SU-DHL-6 (cell line): ENCODE data around the gene PLEKHD1.

ENCODE experiments used
- H2AFZ ChIP-seq: fragments of 200-600 bp; sonication (generic); 2 replicates; pipeline ENCODE4 v1.6.1; 2014; ENCODE audit warnings: low read depth, mild to moderate bottlenecking, moderate library complexity, mixed read lengths, antibody characterized with exemption, low read length; ENCODE audit not compliant: severe bottlenecking
- H3F3A ChIP-seq: fragments of 200-600 bp; shearing (Covaris generic); 2 replicates; pipeline ENCODE4 v1.6.0; 2016; ENCODE audit warnings: antibody characterized with exemption, mild to moderate bottlenecking; ENCODE audit not compliant: insufficient read depth
- H3K27ac ChIP-seq: fragments of 200-600 bp; sonication (generic); 2 replicates; pipeline ENCODE4 v1.5.1; 2016; ENCODE audit warnings: low read depth, mild to moderate bottlenecking, low read length, moderate library complexity, mixed read lengths
- H3K27me3 ChIP-seq: fragments of 200-600 bp; sonication (generic), shearing (Covaris generic); 2 replicates; pipeline ENCODE4 v1.6.0; 2014; ENCODE audit warnings: mild to moderate bottlenecking, low read length
- H3K36me3 ChIP-seq: fragments of 200-600 bp; sonication (generic); 2 replicates; pipeline ENCODE4 v1.6.1; 2014; ENCODE audit warnings: mild to moderate bottlenecking, low read length, mixed read lengths
- H3K4me2 ChIP-seq: fragments of 300-600, 200-600 bp; shearing (Covaris generic), sonication (generic); 2 replicates; pipeline ENCODE4 v1.6.0; 2014; ENCODE audit warnings: low read length, low read depth, mild to moderate bottlenecking; ENCODE audit not compliant: poor library complexity, severe bottlenecking
- H3K4me3 ChIP-seq: fragments of 200-600 bp; sonication (generic); 2 replicates; pipeline ENCODE4 v1.5.1; 2014; ENCODE audit warnings: antibody characterized with exemption, low read length, mild to moderate bottlenecking, mixed read lengths; ENCODE audit not compliant: insufficient read depth, poor library complexity, severe bottlenecking
- H3K79me2 ChIP-seq: fragments of 200-600 bp; sonication (generic); 2 replicates; pipeline ENCODE4 v1.6.1; 2014; ENCODE audit warnings: mild to moderate bottlenecking, low read length, moderate library complexity; ENCODE audit not compliant: insufficient read depth
- H3K9ac ChIP-seq: fragments of 200-600 bp; sonication (generic); 2 replicates; pipeline ENCODE4 v1.7.0; 2014; ENCODE audit warnings: mild to moderate bottlenecking, low read length
- H3K9me2 ChIP-seq: fragments of 200-600 bp; sonication (generic); replicated peaks from 2 replicates; pipeline ENCODE4 v1.6.1; 2014; ENCODE audit warnings: low read length; ENCODE audit not compliant: insufficient read depth
- H3K9me3 ChIP-seq: fragments of 200-600 bp; sonication (generic); 2 replicates; pipeline ENCODE4 v1.6.1; 2014; ENCODE audit warnings: low read length, mixed read lengths; ENCODE audit not compliant: insufficient read depth
- H4K20me1 ChIP-seq: fragments of 200-600 bp; sonication (generic); 2 replicates; pipeline ENCODE4 v1.6.1; 2014; ENCODE audit warnings: low read depth, mild to moderate bottlenecking, antibody characterized with exemption, low read length, moderate library complexity, mixed read lengths
- CTCF ChIP-seq: fragments of 200-600 bp; sonication (generic); IDR thresholded peaks from one replicate; pipeline ENCODE4 v1.5.1; 2017; ENCODE audit warnings: antibody characterized with exemption, mild to moderate bottlenecking, low read length, moderate library complexity; ENCODE audit not compliant: insufficient read depth, poor library complexity, severe bottlenecking
- EZH2phosphoT487 ChIP-seq: fragments of 200-600 bp; sonication (generic), shearing (Covaris generic); conservative IDR thresholded peaks from 2 replicates; pipeline ENCODE4 v1.6.1; 2018; ENCODE audit warnings: mild to moderate bottlenecking, antibody characterized with exemption, low read length, moderate library complexity, mixed read lengths

Gene PLEKHD1

GRCh38 chr14:69443296-69443805 is 41.2 kb upstream of the PLEKHD1 start:
- no peaks in the 10 kb centered on the region for H3F3A ChIP-seq
- H3K27me3 ChIP-seq = no peaks in the 10 kb centered on the region
- H3K79me2 ChIP-seq = peaks cover 3% of the 10 kb centered on the region; the same call in 1 of the 2 replicates
- no peaks in the 10 kb centered on the region for H3K9me2 ChIP-seq
- H3K9ac ChIP-seq = no peak overlapping the region
- H3K4me2 ChIP-seq = no peak overlapping the region
- H3K27ac ChIP-seq = no peak overlapping the region
- H4K20me1 ChIP-seq = no peaks in the 10 kb centered on the region
- no peaks in the 10 kb centered on the region for H3K9me3 ChIP-seq
- no peak overlapping the region for H2AFZ ChIP-seq
- TF ChIP-seq CTCF (no peak), EZH2phosphoT487 (no peak)
- H3K36me3 ChIP-seq = no peaks in the 10 kb centered on the region
- no peak overlapping the region for H3K4me3 ChIP-seq

- Histone ChIP-seq H2AFZ (no peak overlapping the region), H3K9me3 (no peaks in the 10 kb centered on the region), H3K9me2 (no peaks in the 10 kb centered on the region), H3F3A (no peaks in the 10 kb centered on the region), H3K9ac (no peak overlapping the region), H3K27ac (no peak overlapping the region), H3K4me3 (no peak overlapping the region), H3K27me3 (no peaks in the 10 kb centered on the region), H3K36me3 (no peaks in the 10 kb centered on the region), H3K79me2 (no peaks in the 10 kb centered on the region), H4K20me1 (no peaks in the 10 kb centered on the region), H3K4me2 (no peak overlapping the region)
- no peak for TF ChIP-seq CTCF
- no peak for TF ChIP-seq EZH2phosphoT487
These were observed 35.3 kb upstream of the PLEKHD1 start for GRCh38 chr14:69449216-69449615.

- Histone ChIP-seq H3K9me2 (no peaks in the 10 kb centered on the region), H3K9ac (no peak overlapping the region), H3K36me3 (peaks cover 12% of the 10 kb centered on the region; the same call in 1 of the 2 replicates), H3K4me2 (no peak overlapping the region), H3K27ac (no peak overlapping the region), H3K79me2 (no peaks in the 10 kb centered on the region), H2AFZ (no peak overlapping the region), H3F3A (no peaks in the 10 kb centered on the region), H4K20me1 (no peaks in the 10 kb centered on the region), H3K9me3 (no peaks in the 10 kb centered on the region), H3K4me3 (no peak overlapping the region), H3K27me3 (no peaks in the 10 kb centered on the region)
- TF ChIP-seq EZH2phosphoT487 = no peak
- no peak for TF ChIP-seq CTCF
These were observed 32.6 kb upstream of the PLEKHD1 start for GRCh38 chr14:69451941-69452340.

GRCh38 chr14:69458350-69458749 is 26.2 kb upstream of the PLEKHD1 start:
- TF ChIP-seq EZH2phosphoT487 (no peak), CTCF (no peak)
- Histone ChIP-seq H3K9me2 (no peaks in the 10 kb centered on the region), H3K36me3 (peaks cover 17% of the 10 kb centered on the region), H3K4me3 (no peak overlapping the region), H3K79me2 (no peaks in the 10 kb centered on the region), H3K27ac (no peak overlapping the region), H3K9me3 (no peaks in the 10 kb centered on the region), H3K27me3 (no peaks in the 10 kb centered on the region), H3F3A (no peaks in the 10 kb centered on the region), H3K9ac (no peak overlapping the region), H2AFZ (no peak overlapping the region), H3K4me2 (no peak overlapping the region), H4K20me1 (no peaks in the 10 kb centered on the region)
